ENCODE measurements around the gene ARHGAP45.
"Not testable (repeated sequence)": the region's sequence is repeated elsewhere in the genome, so short reads cannot be mapped to it uniquely, and the experiment has no call there.

The ARHGAP45 gene, protein sequence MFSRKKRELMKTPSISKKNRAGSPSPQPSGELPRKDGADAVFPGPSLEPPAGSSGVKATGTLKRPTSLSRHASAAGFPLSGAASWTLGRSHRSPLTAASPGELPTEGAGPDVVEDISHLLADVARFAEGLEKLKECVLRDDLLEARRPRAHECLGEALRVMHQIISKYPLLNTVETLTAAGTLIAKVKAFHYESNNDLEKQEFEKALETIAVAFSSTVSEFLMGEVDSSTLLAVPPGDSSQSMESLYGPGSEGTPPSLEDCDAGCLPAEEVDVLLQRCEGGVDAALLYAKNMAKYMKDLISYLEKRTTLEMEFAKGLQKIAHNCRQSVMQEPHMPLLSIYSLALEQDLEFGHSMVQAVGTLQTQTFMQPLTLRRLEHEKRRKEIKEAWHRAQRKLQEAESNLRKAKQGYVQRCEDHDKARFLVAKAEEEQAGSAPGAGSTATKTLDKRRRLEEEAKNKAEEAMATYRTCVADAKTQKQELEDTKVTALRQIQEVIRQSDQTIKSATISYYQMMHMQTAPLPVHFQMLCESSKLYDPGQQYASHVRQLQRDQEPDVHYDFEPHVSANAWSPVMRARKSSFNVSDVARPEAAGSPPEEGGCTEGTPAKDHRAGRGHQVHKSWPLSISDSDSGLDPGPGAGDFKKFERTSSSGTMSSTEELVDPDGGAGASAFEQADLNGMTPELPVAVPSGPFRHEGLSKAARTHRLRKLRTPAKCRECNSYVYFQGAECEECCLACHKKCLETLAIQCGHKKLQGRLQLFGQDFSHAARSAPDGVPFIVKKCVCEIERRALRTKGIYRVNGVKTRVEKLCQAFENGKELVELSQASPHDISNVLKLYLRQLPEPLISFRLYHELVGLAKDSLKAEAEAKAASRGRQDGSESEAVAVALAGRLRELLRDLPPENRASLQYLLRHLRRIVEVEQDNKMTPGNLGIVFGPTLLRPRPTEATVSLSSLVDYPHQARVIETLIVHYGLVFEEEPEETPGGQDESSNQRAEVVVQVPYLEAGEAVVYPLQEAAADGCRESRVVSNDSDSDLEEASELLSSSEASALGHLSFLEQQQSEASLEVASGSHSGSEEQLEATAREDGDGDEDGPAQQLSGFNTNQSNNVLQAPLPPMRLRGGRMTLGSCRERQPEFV

GRCh38 chr19:1066748-1067340 is at the start of gene ARHGAP45:
ARHGAP45 (plus strand) TSS chr19:1067167; CDS start chr19:1067406, 239 bp downstream.
- peak; percentile 82 to 84 for DNase-seq (ENCODE audit: low read depth in 2 of 2)

DNA sequence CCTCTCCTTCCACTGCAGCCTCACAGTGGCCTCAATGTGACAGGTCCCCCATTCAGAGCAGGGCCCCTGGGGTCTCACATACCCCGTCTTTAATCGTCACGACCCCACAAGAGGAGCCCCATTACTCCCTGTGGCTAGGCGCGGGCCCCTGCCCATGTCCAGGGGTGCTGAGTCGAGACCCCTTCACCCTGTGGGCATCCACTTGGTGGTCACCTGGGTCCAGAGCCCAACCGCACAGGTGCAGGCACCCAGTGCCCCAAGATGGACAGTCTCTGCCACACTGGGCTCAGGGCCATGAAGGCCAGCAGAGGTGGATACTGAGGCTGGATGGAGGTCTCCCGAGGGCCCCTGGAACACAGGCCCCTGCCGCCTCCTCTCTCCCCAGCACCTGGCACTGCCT is 49.1 kb upstream of the ARHGAP45 start:
- no peak for DNase-seq (ENCODE audit: low read depth in 2 of 2)

DNA sequence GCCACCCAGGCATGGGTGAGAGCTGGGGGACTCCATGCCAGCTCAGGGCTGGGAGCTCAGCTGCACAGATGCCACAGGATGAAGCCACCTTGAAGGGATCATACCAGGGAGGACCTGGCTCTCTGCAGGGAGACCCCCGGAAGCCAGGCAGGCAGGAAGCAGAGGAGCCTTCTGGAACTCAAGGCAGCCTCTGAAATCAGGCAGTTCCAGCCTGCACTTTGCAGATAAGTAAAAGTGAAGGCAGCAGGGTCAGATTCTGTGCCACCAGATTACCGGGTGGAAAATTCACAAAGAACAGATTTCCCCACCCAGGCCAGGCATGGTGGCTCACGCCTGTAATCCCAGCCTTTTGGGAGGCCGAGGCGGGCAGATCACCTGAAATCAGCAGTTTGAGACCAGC is 48.6 kb upstream of the ARHGAP45 start:
- no peak for DNase-seq (ENCODE audit: low read depth in 2 of 2)

GRCh38 chr19:1018932-1019615 is 47.9 kb upstream of the ARHGAP45 start:
- DNase-seq (ENCODE audit: low read depth in 2 of 2), result no peak

DNA sequence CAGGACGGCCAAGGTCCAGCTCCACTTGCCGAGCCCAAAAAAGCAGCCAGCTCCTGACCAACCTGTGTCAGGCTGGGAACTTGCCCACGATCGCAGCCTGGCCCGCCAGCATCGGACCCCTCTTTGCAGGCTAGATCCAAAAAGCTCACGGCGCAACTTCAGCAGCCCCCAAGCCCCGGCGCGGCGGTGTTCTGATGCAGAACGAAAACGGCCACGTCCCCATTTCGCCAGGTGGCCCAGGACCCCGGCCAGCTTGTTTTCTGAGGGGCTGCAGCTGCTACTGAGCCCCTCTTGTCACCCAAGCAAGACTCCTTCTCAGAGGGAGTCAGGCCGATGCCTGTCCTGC is 47.4 kb upstream of the ARHGAP45 start:
- no peak for DNase-seq (ENCODE audit: low read depth in 2 of 2)

DNA sequence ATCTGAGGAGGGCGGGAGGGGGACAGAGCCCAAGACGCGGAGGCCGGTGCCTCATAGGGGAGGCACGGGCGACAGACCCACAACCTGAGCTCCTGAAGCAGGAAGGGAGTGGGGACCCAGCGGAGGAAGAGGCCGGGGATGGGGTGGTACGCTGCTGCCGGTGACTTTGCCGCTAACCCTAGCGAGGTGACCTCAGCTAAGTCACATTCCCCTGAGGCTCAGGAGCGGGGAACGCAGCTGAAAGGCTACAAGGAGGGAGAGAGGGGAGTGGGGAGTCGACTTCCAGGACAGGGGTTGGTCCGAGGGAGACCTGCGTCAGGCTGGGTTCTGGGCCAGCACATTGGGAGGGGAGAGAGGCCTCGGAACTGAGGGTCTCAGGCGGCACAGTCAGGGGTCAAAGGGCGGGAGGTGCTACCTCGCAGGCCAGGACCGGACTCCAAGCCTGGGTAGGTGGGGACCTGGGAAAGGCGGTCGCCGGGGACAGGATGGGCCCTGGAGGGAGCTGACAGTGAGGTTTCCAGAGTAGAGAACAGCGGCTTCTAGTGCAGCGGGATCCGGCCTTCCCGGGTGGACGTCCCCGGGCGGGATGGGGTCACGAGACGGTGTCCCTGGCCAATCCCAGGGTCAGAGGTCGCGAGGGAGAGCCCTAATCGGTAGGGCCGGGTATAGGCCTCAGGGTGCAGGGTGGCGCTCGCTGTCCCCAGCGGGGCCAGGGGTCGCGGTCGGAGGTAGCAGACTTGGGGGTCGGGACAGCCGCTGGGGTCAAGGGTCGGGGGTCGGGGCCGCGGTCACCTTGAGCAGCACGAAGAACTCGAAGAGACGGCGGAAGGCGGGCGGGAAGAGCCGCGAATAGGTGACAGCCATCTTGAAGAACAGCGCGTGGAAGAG is 46.7 kb upstream of the ARHGAP45 start:
- DNase-seq (ENCODE audit: low read depth in 2 of 2), result no peak

DNA sequence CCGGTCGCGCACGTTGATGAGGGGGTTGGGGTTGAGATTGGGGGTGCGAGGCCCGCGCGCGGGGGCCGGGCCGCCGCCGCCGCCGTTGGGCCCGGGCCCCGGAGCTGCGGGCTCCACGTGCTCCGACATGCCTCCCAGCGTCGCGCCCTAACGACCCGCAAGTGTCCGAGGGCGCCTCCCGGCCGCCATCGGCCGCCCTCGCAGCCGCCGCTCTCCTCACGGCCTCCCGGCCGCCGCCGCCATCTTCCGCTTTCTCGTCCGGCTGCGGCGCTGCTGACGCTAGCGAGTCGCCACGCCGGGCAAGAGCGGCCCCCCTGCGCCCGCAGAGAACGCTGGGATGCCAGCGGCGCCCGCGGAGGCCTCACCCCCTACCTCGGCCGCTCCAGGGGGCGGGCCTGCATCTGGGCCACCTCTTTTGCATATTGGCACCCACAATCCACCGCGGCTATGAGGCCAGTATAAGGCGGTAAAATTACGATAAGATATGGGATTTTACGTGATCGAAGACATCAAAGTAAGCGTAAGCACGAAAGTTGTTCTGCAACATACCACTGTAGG is 46.0 kb upstream of the ARHGAP45 start, which contains the start of gene TMEM259:
TMEM259 (minus strand) TSS at position 256 of the 558 bp plus-strand sequence; CDS start at position 129, 127 bp downstream.
- DNase-seq (ENCODE audit: low read depth in 2 of 2), result peak; percentile 94 to 96

DNA sequence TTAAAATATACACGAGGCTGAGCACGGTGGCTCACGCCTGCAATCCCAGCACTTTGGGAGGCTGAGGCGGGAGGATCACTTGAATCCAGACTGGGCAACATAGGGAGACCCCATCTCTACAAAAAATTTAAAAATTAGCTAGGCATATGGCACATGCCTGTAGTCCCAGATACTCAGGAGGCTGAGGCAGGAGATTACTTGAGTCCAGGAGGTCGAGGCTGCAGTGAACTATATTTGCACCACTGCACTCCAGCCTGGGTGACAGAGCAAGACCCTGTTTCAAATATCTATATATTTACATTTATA is 43.1 kb upstream of the ARHGAP45 start:
- DNase-seq (ENCODE audit: low read depth in 2 of 2), result not testable (repeated sequence)

DNA sequence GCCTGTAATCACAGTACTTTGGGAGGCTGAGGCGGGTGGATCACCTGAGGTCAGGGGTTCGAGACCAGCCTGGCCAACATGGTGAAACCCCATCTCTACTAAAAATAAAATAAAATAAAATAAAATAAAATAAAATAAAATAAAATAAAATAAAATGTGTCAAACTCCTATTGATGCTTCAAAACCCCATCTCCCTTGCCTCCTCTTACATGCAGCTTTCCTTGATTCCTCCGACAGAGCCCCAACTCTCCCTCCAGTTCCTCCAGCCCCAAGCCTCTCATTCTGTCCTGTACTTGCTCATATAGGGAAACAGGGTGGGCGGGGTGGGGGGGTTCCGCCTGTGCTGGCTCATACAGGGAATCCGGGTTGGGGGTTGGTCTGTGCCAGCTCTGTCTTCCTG is 41.9 kb upstream of the ARHGAP45 start:
- not testable (repeated sequence) for DNase-seq (ENCODE audit: low read depth in 2 of 2)

GRCh38 chr19:1025960-1026782 is 40.8 kb upstream of the ARHGAP45 start, which contains the start of gene CNN2:
CNN2 (plus strand) TSS chr19:1026608; CDS start chr19:1026662, 54 bp downstream.
- DNase-seq (ENCODE audit: low read depth in 2 of 2), result peak; percentile 52 to 59

GRCh38 chr19:1026783-1027649 is 40.0 kb upstream of the ARHGAP45 start:
- peak in 1 of 2 donors; percentile 25 for DNase-seq (ENCODE audit: low read depth in 2 of 2)

- DNase-seq (ENCODE audit: low read depth in 2 of 2), result no peak
Observed at GRCh38 chr19:1027650-1028061, 39.3 kb upstream of the ARHGAP45 start.

DNA sequence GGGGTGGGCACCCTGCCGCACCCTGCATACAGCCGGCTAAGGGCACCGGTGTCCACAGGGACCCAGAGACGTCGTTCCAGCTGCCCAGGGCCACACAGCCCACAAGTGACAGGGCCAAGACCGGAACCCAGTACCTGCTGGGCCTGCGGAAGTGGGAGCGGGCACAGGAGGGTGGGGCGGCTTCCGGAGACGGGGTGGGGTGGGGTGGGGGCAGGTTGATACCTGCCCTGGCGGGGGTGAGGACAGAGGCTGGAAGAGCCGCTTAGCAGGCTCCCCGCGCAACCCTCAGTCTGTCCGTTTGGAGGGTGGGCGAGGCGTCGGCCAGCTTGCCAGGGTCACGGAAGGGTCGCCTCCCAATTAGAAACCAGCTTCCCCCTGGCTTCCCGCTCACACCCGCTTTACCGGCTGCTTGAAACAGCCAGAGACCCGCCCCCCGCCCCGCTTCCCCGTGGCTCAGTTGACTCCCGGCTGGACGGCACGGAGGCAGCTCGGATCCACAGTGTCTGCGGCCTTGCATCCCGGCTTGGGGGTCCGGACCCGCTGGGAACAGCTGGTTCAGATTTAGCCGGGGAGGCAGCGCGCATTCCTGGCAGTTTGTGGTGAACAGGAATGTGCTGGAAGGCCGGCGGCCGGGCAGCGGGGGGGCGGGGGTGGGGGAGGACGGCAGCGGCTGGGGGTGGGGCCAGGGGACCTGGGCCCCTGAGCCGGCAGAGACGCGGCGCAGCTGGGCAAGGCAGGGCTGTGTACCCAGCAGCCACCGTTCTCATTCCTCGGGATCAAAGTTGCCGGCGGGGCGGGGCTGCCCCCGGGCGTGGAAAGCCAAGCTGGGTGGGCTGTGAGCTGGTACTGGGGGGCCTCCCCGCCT is 38.7 kb upstream of the ARHGAP45 start:
- peak in 1 of 2 donors; percentile 27 for DNase-seq (ENCODE audit: low read depth in 2 of 2)

GRCh38 chr19:1032264-1032867 is 34.6 kb upstream of the ARHGAP45 start:
- no peak for DNase-seq (ENCODE audit: low read depth in 2 of 2)

- DNase-seq (ENCODE audit: low read depth in 2 of 2), result no peak
Observed at GRCh38 chr19:1035998-1036621, 30.9 kb upstream of the ARHGAP45 start.

DNA sequence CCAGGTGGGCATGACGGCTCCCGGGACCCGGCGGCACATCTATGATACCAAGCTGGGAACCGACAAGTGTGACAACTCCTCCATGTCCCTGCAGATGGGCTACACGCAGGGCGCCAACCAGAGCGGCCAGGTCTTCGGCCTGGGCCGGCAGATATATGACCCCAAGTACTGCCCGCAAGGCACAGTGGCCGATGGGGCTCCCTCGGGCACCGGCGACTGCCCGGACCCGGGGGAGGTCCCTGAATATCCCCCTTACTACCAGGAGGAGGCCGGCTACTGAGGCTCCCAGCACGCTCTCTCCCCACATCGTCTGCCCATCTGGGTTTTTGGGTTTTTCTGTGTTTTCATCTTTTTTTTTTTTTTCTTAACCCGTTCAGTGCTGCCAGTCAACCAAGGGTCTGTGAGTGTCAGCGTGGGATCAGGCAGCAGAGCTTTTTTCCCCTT is 29.3 kb upstream of the ARHGAP45 start:
- no peak for DNase-seq (ENCODE audit: low read depth in 2 of 2)

Measured in stimulated activated CD8-positive, alpha-beta memory T cell treated with anti-CD3 and anti-CD28 coated beads, Interleukin-15, amount 100 ng/mL, for 48 hours (primary cell).